BJ (cell line): ENCODE results near the gene GET3. TPM values are rescaled to one million over a fixed set of nuclear protein-coding genes. Genes with fewer than 3 reads are reported as not detected.

ENCODE experiments used
- CTCF ChIA-PET: fragments of 350-600 bp; formaldehyde crosslinking; extraction: SDS; loops from one replicate; lab custom pipeline; 2021; ENCODE audit warnings: antibody characterized with exemption, inconsistent platforms; lab: Yijun Ruan, JAX
- POLR2A ChIA-PET: fragments of 300-600 bp; sonication (Branson Sonifier 250); formaldehyde crosslinking; extraction: SDS; loops from one replicate; lab custom pipeline; 2021; ENCODE audit warnings: antibody characterized with exemption; lab: Charles Lee
- DNase-seq: peaks from one replicate; pipeline ENCODE4 v3.0.0-alpha.2; 2011; ENCODE audit warnings: low read depth
- H3K27me3 ChIP-seq: 2 replicates; pipeline ENCODE4 v1.6.0; 2011; ENCODE audit warnings: low read length; ENCODE audit not compliant: control insufficient read depth, insufficient read depth
- H3K36me3 ChIP-seq: 2 replicates; pipeline ENCODE4 v1.5.1; 2011; ENCODE audit warnings: low read length; ENCODE audit not compliant: control insufficient read depth, insufficient read depth
- H3K4me3 ChIP-seq: 2 replicates; pipeline ENCODE4 v1.5.1; 2011; ENCODE audit warnings: low read depth, mild to moderate bottlenecking, control low read depth, low read length
- CTCF ChIP-seq: IDR thresholded peaks from 2 replicates; pipeline ENCODE4 v1.5.1; 2011; ENCODE audit warnings: low read depth, mild to moderate bottlenecking, control low read depth, inconsistent platforms, low read length, moderate library complexity; ENCODE audit not compliant: insufficient read depth
- polyA plus RNA-seq: library from polyadenylated mRNA; depleted of rRNA; stranded (reverse); fragments of >200 nt; gene quantifications from 2 replicates; pipeline ENCODE4 v1.2.3, GENCODE V29; 2011

The GET3 gene
- polyA plus RNA-seq, 1 experiment, result 250 TPM

DNA sequence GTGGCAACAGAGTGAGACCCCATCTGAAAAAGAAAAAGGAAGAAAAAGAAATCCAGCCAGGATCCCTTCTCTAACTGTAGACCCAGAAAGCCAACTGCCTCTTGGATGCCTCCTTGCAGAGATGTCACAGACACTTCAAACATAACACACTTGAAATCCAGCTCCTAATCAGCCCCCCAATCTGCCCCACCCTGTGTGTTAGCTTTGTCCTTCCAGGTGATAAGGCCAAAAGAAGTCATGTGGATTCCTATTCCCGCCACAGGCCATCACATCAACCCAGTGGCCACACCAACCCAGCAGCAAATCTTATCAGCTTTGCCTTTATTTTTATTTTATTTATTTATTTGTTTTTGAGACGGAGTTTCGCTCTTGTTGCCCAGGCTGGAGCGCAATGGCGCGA lies 22.4 kb downstream of the GET3 start:
- no peak for DNase-seq
- no peak for TF ChIP-seq CTCF
- Histone ChIP-seq H3K36me3 (peaks cover 6% of the 10 kb centered on the region), H3K27me3 (no peaks in the 10 kb centered on the region), H3K4me3 (no peak overlapping the region)
- CTCF ChIA-PET, result interaction anchor here (0.7 to 28.6 kb wide), 26 partner anchors 9 to 206 kb away, joined by 3 to 874 read pairs (median 5); partner anchors contain the start of genes HOOK2, JUNB, MAST1 and PRDX2
- POLR2A ChIA-PET, result no interaction called here

DNA sequence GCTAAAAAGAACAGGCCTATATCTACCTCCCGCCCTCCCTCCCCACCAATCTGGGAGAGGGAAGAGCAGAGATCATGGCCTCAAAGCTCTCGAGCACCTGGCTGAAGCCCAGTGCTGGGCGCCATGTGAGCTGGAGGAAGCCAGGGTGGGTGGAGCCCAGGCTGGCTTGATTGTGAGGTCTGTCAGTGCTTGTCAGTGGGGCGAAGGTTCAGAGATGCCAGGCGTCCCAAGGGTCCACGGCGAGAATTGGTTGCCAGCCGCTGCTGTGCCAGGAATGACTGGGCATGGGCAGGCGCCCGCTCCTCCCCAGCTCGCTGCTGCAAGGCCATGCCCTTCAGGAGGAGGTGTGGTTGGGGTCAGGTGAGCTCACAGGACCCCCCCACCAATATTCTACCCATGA lies 25.8 kb downstream of the GET3 start:
- H3K27me3 ChIP-seq, result no peaks in the 10 kb centered on the region
- ChIA-PET POLR2A (no interaction called here), CTCF (interaction anchor here (0.6 to 28.6 kb wide), 5 partner anchors 10 to 136 kb away, joined by 3 to 874 read pairs (median 7); partner anchors contain the start of genes JUNB, PRDX2, RNASEH2A and THSD8)
- no peak for TF ChIP-seq CTCF
- H3K4me3 ChIP-seq, result no peak overlapping the region
- peaks cover 6% of the 10 kb centered on the region for H3K36me3 ChIP-seq
- DNase-seq, result no peak

DNA sequence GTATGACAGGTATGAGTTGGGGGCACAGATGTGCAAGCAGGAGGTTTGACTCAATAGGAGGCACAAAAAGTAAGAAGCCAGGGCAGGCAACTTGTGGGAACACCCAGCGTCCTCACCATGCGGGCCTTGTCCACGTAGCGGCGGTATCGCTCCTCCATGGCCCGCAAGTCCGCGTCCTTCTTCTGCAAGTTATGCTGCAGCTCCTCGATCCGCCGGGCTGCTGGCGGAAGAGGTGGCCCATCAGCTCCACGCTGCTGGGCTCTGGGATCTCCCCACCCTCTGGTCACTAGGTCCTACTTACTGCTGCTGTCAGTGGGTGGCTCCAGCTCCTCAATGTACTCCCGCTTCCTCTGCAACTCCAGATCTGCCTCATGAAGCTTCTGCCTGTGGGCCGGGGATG lies 27.4 kb downstream of the GET3 start:
- no peak for TF ChIP-seq CTCF
- POLR2A ChIA-PET, result no interaction called here
- Histone ChIP-seq H3K4me3 (no peak overlapping the region), H3K36me3 (peaks cover 6% of the 10 kb centered on the region), H3K27me3 (no peaks in the 10 kb centered on the region)
- DNase-seq, result no peak
- CTCF ChIA-PET, result interaction anchor here (0.7 to 28.6 kb wide), 13 partner anchors 9 to 290 kb away, joined by 3 to 874 read pairs (median 9); partner anchors contain the start of genes BEST2, HOOK2, JUNB and PRDX2

DNA sequence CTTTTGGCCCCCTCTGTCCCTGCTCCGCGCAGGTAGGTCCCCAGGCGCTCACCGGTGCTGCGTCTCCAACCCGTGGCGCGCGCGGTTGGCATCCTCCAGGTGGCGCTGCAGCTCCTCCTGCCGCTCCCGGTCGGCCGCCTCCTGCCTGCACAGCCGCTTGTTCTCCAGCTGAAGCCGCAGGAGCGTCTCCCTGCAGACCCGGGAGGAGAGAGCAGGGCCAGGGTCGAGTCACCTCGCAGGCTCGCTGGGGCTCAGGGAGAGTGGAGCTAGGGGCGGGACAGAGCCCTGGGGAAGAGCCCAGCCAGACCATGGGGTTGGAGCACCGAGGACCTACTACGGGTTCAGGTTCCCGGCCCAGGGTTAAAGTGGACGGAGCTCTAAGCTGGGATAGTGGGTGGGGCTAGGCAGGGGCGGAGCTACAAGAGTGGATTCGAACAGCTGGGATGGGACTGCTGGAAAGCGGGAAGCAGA lies 28.8 kb downstream of the GET3 start:
- Histone ChIP-seq H3K4me3 (peak overlapping the region; percentile 49), H3K27me3 (no peaks in the 10 kb centered on the region), H3K36me3 (peaks cover 6% of the 10 kb centered on the region)
- DNase-seq, result no peak
- peak; percentile 88 for TF ChIP-seq CTCF
- ChIA-PET CTCF (interaction anchor here (0.6 to 28.6 kb wide), 31 partner anchors 8 to 202 kb away, joined by 3 to 874 read pairs (median 4); partner anchors contain the start of genes BEST2, DNASE2, FBXW9 and GET3), POLR2A (interaction anchor here (0.6 to 1.2 kb wide), 3 partner anchors 26 to 30 kb away, joined by 3 to 5 read pairs (median 3); partner anchors contain the start of gene JUNB)

DNA sequence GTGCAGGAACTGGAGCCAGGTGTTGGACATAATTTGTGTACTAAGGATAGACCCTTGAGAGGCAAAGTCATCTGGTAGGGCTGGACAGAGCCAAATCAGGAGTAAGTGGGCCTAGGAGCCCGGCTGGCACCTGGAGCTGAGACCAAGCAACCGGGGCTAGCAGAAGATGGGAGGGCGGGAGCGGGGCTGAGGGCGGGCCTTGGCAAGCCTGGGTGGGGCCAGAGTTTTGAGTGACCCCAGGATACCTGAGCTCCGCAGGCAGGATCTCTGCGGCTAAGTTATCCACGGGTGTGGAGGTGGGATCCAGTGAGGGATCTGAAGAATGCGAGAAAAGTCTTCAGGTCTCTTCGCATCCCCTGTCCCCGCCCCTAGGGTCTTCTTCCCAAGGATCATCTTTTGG lies 29.9 kb downstream of the GET3 start:
- H3K4me3 ChIP-seq, result no peak overlapping the region
- TF ChIP-seq CTCF, result no peak
- DNase-seq, result no peak
- H3K27me3 ChIP-seq, result no peaks in the 10 kb centered on the region
- ChIA-PET POLR2A (no interaction called here), CTCF (interaction anchor here (1.5 to 28.6 kb wide), 8 partner anchors 10 to 82 kb away, joined by 4 to 874 read pairs (median 41); partner anchors contain the start of genes BEST2, HOOK2, JUNB and PRDX2)
- H3K36me3 ChIP-seq, result peaks cover 6% of the 10 kb centered on the region
